Measurements from ENCODE around the gene SLC22A7.

DNA sequence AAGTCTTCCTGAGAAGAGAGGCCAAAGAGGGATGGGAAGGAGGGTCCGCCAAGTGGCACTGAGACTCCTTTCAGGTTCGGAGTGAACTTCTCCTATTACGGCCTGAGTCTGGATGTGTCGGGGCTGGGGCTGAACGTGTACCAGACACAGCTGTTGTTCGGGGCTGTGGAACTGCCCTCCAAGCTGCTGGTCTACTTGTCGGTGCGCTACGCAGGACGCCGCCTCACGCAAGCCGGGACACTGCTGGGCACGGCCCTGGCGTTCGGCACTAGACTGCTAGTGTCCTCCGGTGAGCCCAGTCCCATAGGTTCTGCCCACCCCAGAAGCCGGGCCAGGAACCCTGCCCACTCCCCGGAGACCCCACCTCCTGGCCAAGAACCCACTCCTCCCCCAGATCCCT lies 4.1 kb downstream of the SLC22A7 start:
- TF ChIP-seq ARNTL (CRISPR knock-in tag; IDR thresholded peaks at IDR 0.05; ENCODE audit: borderline replicate concordance, low read depth) (no peak), PATZ1 (CRISPR knock-in tag; IDR thresholded peaks at IDR 0.05; ENCODE audit: borderline replicate concordance) (no peak)

All from SK-N-SH treated with all-trans-retinoic acid at 6 μM for 48 hours (cell line).